HG03378 (cell line): ENCODE results near the gene RXRA.

Experiments used
- ATAC-seq: cut with Tn5 transposase; IDR thresholded peaks from one replicate; pipeline ENCODE4 v1.9.1; 2021; ENCODE audit warnings: mild to moderate bottlenecking, moderate library complexity; ENCODE audit not compliant: unreplicated experiment

RXRA gene

DNA sequence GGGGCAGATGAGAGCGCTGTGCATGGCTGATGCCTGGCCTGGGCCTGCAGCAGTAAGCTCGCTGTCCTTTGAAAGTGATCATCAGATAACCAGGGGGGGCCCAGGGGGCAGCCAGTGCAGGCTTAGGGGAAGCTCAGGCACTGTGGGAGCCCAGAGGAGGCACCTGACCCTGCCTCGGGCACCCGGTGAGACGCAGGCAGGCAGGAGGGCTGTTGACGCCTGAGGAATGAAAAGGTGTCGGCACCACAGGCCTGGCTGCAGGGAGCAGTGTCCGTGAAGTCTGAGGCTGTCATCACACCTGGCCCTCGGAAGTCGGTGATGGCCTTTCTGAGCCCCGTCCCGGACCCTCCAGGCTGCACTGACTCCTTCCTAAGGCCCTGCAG lies 84.6 kb downstream of the RXRA start:
- no peak for ATAC-seq

GRCh38 chr9:134411440-134412297 lies 85.4 kb downstream of the RXRA start:
- ATAC-seq: no peak

DNA sequence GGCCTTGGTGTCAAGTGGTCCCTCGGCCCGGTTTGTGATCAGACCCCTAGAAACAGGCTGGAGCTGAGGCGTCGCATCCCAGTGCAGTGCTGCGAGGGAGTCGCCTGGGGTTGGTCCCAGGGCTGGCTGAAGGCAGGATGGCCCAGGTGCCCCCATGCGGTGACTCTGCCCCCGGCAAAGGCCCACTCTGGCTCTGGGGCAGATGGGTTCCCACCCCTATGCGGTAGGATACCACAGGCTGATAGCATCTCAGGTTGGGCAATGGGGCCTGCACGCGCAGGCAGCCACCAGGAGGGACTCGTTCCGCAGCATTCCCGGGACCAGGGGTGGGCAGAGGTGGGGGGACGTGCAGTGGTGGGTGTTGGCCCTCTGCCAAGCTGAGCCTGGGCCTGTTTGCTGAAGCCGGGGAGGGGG lies 86.0 kb downstream of the RXRA start:
- ATAC-seq: no peak

DNA sequence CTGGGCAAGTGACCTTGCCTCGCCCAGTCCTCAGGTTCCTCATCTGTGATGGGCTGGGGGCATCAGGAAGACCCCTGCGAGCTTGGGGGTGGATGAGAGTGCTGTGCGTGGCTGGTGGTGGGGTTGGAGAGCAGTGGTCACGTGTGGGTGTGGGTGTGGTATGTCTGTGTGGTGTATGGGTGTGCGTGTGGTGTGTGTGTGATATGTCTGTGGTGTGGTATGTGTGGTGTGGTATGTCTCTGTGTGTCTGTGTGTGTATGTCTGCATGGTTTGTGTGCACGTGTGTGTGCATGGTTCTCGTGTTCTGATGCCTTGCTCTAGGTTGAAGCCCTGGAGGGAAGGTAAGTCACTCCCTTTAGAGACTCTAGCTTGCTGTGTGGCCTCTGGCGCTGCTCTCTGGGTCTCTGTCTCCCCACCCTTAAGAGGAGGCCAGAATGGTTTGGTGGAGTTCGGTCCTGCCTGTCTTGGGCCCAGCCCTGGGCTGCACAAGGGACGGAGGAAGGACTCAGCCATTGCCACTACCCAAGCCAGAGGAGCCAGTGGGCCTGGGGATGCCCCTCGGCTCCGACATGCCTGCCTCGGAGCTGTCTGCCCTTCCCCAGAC lies 87.0 kb downstream of the RXRA start:
- ATAC-seq: no peak

GRCh38 chr9:134413890-134414623 lies 87.8 kb downstream of the RXRA start:
- ATAC-seq: no peak

- ATAC-seq: no peak
Observed at GRCh38 chr9:134414900-134415425, 88.7 kb downstream of the RXRA start.

DNA sequence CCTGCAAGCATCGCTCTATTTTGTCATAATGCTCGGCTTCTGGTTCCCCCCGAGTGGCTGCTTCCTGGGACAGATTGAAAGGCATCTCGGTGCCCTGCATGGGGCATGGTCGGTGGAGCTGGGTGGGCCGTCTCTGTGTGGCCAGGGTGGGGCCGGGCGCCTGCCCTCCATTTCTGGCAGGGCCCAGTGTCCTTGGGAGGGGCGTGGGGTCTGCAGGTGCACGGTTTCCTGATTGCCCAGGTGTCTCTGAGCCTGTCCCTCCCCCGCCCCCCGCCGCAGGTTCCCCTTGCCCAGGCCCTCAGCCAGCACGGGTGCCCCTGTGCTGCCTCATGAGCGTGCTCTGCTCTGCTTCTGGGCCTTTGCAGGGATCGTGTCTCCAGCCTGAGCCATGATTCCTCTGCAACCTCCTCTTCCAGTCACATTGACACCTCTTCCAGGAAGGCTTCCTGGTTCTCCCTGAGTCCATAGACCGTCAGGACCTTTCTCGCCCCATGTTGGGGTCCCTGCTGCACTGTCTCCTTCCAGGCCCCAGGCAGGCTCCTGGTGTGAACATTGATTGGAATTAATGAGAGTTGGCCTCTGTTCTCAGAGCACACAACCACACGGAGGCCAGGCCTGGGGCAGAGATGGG lies 90.2 kb downstream of the RXRA start:
- no peak for ATAC-seq

DNA sequence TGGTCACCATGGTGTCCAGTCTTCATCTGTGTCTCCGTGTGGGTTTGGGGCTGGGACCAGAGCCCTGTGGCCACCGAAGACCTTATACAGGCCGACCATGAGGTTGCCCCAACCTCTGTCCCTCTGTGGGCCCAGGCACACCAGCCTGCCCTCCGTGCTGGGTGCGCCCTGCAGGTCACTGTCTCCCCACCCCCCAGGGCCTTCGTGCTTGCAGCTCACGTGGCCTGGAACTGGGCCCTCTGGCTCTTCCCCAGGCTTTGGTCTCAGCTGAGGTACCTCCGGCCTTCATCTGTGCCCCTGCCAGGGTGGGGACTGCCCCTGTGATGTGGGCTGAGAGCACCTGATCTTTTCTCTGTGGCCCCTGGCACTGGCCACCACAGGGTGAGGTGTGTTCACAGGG lies 92.1 kb downstream of the RXRA start:
- ATAC-seq: no peak

DNA sequence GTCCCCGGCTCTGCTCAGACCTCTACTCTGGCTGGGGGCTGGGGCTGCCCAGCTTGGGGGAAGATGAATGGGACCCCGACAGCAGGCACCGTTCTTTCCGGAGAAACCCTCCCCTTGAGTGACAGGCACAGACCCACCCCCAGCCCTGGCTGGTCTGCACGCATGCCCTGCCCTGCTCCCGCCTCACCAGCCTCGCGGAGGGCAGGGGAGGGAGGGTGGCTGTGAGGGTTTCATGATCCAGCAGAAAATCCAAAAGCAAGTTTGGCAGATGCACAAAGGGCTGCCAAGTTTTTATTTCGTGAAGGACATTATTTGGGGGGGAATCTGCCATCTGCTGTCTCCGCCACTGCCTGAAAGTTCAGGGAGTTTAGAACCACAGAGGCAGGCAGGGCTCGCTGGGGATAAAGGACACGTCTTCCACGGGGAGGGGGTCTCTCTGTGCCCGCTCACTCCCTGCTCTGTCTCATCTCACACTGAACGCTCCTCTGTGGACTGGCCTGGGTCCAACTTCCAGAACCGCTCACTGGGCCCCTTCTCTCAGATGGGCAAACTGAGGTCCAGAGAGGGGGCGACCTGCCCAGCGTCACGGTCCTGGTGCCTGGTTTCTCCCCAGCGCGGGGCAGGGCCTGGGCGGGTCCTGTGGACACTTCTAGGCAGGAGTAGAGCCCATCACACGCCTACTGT lies 92.9 kb downstream of the RXRA start:
- ATAC-seq: no peak

DNA sequence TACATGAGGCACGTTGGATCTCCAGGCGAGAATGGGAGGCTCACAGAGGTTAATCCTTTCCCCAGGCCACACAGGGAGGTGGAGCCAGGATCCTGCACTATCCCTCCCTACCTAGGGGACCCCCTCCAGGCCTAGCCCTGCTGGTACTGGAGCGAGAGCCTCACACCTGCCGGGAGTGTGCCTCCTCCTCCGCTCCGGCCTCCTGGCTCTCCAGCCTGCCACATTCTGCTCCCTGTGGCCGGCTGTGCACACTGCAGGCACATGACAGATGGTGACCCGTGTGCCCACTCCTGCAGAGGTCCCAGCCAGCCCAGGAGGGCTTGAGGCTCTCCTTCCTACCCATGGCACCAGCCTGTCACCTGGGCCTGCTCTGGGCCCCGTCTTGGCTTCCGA lies 93.4 kb downstream of the RXRA start:
- no peak for ATAC-seq

GRCh38 chr9:134420281-134420845 lies 94.1 kb downstream of the RXRA start:
- ATAC-seq: no peak

- ATAC-seq: no peak
Observed at GRCh38 chr9:134420974-134421432, 94.7 kb downstream of the RXRA start.

DNA sequence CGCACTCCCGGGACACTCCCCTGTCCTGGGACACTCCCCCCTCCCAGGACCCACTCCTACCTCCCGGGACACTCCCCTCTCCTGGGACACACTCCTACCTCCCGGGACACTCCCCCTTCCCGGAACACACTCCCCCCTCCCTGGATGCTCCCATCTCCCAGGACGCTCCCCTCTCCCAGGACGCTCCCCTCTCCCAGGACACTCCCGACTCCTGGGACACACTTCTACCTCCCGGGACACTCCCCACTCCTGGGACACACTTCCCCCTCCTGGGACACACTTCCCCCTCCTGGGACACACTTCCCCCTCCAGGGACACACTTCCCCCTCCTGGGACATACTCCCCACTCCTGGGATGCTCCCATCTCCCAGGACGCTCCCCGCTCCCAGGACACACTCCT lies 95.6 kb downstream of the RXRA start:
- no peak for ATAC-seq

DNA sequence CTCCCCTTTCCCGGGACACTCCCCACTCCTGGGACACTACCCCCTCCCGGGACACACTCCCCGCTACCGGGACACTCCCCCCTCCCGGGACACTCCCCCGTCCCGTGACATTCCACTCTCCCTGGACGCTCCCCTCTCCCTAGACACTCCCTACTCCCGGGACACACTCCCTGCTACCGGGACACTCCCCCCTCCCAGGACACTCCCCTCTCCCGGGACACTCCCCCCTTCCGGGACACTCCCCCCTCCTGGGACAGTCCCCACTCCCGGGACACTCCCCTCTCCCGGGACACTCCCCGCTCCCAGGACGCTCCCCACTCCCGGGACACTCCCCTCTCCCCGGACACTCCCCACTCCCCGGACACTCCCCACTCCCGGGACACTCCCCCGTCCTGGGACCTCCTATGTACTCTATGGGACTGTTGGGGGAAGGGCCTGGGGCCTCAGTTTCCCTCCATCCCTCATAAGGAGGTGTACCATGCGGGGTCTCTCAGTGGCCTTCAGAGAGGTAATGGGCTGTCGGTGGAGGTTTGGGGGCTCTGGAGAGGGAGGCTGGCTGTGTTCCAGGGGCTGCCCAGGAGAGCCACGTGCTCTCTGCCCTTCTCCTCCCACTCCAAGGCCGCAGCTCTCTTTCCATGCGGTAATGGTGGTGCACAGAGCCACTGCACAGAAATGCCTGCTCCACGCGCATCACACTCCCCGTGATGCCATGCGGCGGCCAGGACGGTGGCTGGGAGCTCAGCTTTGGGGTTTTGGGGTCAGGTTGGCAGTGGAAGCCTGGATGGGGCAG lies 96.2 kb downstream of the RXRA start:
- ATAC-seq: no peak

DNA sequence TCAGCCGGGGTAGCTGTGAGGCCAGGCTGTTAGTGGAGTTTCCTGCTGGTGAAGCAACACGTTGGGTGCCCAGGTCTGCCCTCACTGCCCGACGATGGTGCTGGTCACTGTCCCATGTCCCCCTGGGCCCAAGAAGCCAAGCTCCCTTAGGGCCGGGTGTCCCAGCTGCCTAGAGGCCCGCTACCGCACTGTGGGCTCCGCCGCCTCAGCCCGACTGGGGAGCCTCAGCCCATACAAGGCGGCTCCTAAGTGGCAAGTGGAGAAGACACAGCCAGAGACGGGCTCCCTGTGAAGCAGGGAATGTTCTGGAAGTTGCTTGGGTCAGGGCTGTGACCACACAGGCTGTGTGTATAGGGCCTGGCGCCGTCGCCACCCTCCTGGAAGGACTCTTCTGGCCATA lies 96.9 kb downstream of the RXRA start:
- no peak for ATAC-seq

DNA sequence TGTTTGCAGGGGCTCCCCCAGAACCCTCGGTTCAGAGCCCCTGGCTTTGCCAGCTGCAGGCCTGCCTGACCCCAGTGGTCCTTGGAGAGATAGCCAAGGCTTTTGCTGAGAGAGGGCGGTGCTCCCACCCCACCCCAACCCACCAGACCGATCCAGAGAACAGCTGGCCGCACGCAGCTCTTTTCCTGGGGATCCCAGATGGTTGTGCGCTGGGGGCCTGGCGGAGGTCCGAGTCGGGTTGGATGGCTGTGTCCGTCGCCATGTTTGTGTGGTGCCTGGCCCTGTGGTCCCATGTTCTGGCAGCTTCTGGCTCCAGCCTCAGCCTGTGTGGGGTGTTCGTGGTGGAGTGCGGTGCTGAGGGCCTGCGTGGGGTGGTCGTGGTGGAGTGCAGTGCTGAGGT lies 97.5 kb downstream of the RXRA start:
- ATAC-seq: no peak

DNA sequence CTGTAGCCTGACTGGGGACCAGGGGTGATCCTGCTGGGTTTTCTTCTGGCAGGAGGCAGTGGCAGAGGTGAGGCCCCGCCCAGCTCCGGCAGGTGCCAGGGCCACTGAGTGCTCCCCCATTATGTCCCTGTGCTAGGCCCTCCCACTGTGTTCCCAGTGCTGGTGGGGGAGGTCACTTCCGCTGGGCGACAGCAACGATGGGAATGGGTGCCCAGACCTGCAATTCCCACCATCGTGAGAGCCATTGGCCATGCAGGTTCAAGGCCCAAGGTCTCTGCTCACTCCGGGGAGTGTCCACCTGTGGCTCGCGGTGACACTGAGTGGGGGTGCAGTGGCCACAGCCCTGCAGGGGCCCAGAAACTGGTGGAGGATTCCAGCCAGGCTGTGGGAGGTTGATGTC lies 98.6 kb downstream of the RXRA start:
- no peak for ATAC-seq

DNA sequence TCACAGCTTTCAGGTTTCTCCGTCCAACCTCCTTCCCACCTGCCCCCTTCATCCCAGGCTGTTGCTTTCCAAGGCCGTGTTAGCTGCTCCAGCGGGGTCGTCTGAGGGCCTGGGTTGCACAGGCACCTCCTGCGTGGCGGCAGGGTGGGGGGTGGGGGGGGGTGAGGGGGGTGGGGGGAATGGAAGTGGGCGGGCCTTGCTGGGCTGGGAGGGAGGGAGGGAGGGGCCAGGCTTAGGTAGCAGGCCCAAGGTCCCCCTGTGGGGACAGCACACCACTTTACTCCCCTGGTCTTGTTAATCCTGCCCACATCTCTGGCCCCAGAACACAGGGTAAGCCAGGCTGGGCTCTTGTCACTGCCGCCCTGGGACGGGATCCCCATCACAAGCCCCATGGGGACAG lies 99.1 kb downstream of the RXRA start:
- ATAC-seq: no peak

DNA sequence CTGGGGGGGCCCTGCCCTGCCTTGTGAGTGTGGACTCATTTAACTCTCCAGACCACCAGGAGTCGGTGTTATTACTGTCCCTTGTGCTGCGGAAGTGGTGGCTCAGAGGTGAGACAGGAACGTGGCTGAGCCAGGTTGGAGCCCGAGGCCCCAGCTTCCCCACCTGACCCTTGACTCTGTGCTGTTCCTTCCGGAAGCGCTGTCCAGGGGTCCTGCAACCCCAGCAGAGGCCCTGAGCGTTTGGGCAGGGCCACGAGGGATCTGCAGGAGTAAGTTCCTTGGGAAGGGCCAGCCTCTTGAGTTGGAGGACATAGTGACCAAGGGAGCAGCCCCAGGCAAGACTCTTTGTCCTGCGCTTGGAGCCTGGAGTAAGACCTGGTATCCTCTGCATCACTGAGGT lies 99.6 kb downstream of the RXRA start:
- ATAC-seq: no peak
